Erythroblast (primary cell): ENCODE measurements around the gene CXCL9.

Experiments
- GATA1 ChIP-seq: IDR thresholded peaks from 2 replicates; pipeline ENCODE4 v1.6.1; 2011; ENCODE audit warnings: low read depth, mild to moderate bottlenecking, control low read depth, low read length, moderate library complexity
- POLR2A ChIP-seq: IDR thresholded peaks from 2 replicates; pipeline ENCODE4 v1.6.1; 2011; ENCODE audit warnings: mild to moderate bottlenecking, low read length

GRCh38 chr4:76028350-76028765 is 21.0 kb upstream of the CXCL9 start:
- TF ChIP-seq POLR2A (no peak), GATA1 (no peak)
